ENCODE data around the gene PARS2.

- no peak for TF ChIP-seq RAD21 (IDR thresholded peaks at IDR 0.05)
- no peak for TF ChIP-seq CTCF (IDR thresholded peaks at IDR 0.05; ENCODE audit: low read depth, low read length, missing input control)
- TF ChIP-seq MAX (IDR thresholded peaks at IDR 0.05), result no peak
Measured at GRCh38 chr1:54784066-54784465, 19.7 kb upstream of the PARS2 start.

Measured in liver (tissue), 3 donors.